Kidney capillary endothelial cell (primary cell): ENCODE data around the gene ZCRB1.
A peak's percentile ranks its signal among the peaks of the same experiment; 100 is the strongest.
"Not testable (repeated sequence)": the region's sequence is repeated elsewhere in the genome, so short reads cannot be mapped to it uniquely, and the experiment has no call there.

Experiments used
- DNase-seq: peaks from one replicate; pipeline ENCODE4 v3.0.0-alpha.2; 2018; ENCODE audit warnings: low spot score

The ZCRB1 gene

GRCh38 chr12:42325653-42326474 is at the start of gene ZCRB1, which contains the start of gene PPHLN1:
Gene ZCRB1, minus strand, starts transcription at chr12:42326094. Its CDS starts 1,992 bp downstream, at chr12:42324102.
Gene PPHLN1, plus strand, starts transcription at chr12:42326167. Its CDS starts 9,736 bp downstream, at chr12:42335903.
- peak; percentile 58 for DNase-seq

DNA sequence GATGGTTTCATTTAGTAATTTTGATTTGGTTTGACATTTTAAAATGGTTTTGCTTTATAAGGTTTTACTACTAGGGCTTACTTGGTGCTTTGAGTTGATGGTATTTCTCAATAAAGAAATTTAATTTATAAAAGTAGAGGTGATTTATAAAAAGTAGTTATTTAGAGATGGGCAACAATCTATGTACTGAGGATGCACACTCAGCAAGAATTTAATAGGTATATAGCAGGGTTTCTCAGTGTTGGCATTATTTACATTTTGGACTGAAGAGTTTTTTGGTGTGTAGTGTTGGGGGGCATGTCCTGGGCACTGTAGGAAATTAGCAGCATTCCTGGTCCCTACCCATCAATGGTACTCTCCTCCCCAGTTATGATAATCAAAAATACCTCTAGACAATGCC is 47.8 kb upstream of the ZCRB1 start:
- no peak for DNase-seq

DNA sequence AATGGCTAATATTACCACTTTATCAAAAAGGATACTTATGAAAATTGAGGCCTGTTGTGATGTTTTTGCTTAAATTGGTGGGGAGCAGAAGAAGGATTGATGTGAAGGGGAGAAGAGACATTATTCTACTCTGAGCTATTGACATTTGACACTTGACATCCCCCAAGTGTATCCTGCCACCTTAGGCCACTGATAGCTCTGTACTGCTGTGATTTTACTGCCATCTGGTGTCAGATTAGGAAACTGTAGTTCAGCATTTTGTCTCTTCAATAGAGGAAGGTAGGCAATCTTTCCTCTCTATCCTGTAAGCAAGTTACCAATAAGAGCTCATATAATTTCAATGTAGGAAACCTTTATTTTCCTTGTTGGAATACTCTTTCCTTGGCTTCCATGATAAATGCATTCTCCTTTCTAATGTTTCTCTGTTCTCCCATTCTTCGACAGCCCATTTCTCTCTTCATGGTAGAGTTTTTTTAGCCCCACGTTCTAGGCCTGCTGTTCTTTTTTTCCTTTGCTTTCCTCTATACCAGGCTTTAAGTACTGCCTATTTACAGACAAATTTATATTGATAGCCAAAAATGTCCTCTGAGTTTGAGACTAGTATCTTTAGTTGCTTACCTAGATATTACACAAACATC is 46.4 kb upstream of the ZCRB1 start:
- DNase-seq: peak; percentile 61

GRCh38 chr12:42370013-42370412 is 44.1 kb upstream of the ZCRB1 start:
- no peak for DNase-seq

DNA sequence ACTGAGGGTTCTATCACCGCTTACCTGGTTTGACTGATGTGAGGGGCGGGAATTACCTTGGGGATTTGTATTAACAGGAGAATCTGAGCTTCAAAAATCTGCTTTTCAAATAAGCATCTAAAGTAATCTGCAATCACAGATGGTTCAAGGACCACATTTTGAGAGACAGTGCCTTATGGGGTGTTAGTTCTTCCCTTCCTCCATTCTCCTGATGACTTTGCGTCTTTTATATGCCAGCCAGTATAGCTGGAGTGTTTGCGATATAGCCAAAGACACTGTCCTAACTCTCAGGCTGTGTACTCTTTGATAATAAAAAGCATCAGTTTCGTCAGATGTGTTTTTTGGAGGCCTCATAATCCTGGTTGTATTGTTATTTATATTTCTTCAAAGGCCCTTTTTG is 39.6 kb upstream of the ZCRB1 start:
- DNase-seq: no peak

DNA sequence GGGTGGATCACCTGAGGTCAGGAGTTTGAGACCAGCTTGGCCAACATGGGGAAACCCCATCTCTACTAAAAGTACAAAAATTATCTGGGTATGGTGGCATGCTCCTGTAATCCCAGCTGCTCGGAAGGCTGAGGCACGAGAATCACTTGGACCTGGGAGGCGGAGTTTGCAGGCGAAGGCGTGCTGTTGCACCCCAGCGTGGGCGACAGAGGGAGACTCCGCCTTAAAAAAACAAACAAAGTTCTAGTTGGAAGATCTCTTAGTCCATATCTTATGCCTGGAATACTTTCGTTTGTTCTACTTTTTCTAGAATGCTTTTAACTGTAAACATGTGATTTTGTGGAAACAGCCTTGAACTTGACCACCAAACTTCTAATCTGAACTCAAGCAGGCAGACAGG is 38.8 kb upstream of the ZCRB1 start:
- DNase-seq: no peak

DNA sequence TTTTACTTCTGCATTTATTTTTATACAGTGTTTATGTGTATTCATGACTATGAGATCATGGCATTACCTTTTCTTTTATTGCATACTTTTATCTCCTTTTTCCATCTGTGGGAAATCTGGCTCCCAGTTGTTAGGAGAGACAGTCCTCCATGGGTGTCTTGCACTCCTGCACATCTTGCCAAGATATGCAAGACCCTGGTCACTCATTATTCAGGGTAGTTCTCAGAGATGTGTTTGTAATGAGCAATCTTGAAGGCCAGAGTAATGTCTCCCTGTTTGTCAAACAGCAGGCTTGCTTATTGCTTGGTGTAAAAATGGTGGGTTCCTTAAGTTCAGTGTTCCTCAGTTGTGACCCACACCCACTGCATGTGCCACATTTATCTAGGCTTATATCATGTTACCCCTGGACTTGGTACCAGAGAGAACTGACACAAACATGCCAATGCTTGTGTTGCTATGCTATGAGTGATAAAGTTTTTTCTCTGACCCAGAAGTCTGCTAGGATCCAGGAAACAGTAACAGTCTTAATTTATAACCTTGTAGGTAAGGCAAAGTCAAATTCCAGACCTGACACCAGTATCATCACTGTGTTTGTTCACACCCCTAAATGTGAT is 36.9 kb upstream of the ZCRB1 start:
- DNase-seq: no peak

- DNase-seq: no peak
Measured at GRCh38 chr12:42361909-42362646, 36.2 kb upstream of the ZCRB1 start.

- DNase-seq: peak; percentile 33
Measured at GRCh38 chr12:42360747-42361403, 35.0 kb upstream of the ZCRB1 start.

- DNase-seq: no peak
Measured at GRCh38 chr12:42356344-42356743, 30.4 kb upstream of the ZCRB1 start.

GRCh38 chr12:42350021-42350407 is 24.1 kb upstream of the ZCRB1 start:
- not testable (repeated sequence) for DNase-seq

GRCh38 chr12:42349119-42350020 is 23.5 kb upstream of the ZCRB1 start:
- DNase-seq: not testable (repeated sequence)

- DNase-seq: no peak
Measured at GRCh38 chr12:42346403-42347002, 20.6 kb upstream of the ZCRB1 start.

GRCh38 chr12:42343721-42344120 is 17.8 kb upstream of the ZCRB1 start:
- DNase-seq: no peak

GRCh38 chr12:42342028-42342427 is 16.1 kb upstream of the ZCRB1 start:
- DNase-seq: no peak

DNA sequence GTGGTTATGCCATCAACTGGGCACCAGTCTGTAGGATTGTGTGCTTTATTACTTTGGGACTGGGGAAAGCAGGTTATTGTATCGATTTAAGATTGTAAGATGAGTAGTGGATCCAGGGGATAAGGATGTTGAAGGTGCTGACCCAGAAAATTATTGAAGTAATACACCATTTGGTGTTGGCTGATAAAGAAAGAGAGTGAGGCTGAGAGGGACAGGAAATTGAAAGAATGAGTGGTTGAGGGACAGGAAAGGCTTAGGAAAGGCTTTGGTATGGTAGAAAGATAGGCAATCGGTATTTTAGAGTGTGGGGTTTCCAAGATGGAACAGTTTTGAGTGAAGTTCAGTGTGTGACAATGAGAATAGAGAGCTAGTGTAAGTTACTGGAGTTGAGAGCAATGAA is 12.4 kb upstream of the ZCRB1 start:
- DNase-seq: no peak

DNA sequence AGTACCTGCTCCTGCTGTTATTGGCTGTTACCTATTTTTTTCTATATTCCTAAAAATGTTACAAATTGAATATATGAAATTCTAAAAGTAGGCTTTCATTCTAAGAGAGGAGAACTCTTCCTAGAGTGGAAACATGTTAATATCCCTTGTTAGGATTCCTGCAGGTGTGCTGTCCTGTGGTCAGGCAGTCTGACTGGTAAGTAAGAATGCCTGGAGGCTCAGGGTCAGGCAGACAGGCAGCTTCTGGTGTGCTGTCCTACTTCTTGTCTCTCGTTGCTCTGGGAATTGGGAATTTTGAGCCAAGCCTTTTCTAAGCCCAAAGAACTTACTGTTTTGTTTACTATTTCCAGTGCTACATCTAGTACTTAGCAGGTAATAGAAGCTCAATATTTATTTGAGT is 10.4 kb upstream of the ZCRB1 start:
- DNase-seq: no peak

DNA sequence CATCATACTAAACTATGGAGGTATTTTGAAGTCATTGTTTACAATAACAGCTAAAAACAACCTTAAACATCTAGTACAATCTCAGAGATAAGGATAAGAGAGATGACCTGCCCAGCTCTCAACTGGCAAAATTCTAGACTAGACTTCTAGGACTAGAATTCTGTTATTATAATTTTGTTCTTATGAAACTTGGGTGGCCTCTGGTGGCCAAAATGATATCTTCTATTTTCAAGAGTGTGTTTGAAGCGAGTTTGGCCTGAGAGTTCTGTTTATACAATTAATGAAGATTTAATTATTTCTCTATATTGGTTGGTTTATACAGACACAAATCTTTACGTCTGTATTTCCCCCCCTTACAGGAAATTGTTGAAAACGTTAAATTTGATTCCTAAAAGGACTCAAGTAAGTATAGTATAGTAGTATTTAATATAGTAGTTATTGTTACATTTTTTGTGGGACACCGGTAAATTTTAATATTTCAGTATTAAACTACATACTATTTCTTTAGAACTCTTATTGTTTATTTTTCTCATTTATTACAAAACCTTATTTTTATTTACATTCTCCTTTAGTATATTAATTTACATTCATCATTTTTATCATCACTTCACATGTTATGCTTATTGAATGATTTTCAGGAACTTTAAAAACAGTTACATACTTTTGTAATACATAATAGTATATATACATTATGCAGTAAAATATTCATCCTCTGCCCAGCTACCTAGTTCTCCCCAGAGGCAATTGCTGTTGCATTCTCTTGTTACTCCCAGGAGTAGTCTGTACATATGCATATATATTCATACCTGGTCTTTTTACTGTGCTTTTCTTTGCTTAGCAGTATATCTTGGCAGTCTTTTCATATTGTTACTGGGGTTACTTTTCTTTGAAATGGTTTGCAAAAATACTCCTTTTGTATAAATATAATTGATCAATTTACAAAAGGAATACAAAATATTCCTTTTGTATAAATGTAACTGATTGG is 6.7 kb upstream of the ZCRB1 start:
- peak; percentile 63 for DNase-seq

DNA sequence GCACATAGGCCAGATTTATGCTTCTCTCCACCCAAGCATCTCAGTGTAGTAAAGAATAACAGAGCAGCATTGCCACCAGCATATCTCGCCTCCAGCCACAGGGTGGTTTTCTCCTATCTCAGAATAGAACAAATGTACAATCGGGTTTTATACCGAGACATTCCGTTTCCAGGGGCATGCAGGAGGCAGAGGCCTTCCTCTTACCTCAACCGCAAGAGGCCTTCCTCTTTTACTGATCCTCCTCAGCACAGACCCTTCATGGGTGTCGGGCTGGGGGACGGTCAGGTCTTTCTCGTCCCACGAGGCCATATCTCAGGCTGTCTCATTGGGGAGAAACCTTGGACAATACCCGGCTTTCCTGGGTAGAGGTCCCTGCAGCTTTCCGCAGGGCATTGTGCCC is 4.2 kb upstream of the ZCRB1 start:
- not testable (repeated sequence) for DNase-seq
